Liver (tissue), 9 donors: ENCODE results near the gene ESRRB. TPM values are rescaled to one million over a fixed set of nuclear protein-coding genes. Genes with fewer than 3 reads are reported as not detected.

Source experiments
- DNase-seq: peaks from one replicate; pipeline ENCODE4 v3.0.0-alpha.2; 2017; ENCODE audit warnings: low spot score
- H3K27ac ChIP-seq, 2 donors: one replicate each; pipeline ENCODE4 v1.7.0; 2013; ENCODE audit warnings: inconsistent platforms in 2 of 2, low read length in 2 of 2, control low read depth in 1 of 2, low read depth in 1 of 2, mild to moderate bottlenecking in 1 of 2
- H3K27me3 ChIP-seq, 4 donors: one replicate each; pipeline versions ENCODE4 v1.6.1 to v1.7.0; 2013; ENCODE audit warnings: low read length in 3 of 4, inconsistent platforms in 1 of 4, mild to moderate bottlenecking in 1 of 4, moderate library complexity in 1 of 4; ENCODE audit not compliant: control insufficient read depth in 4 of 4, insufficient read depth in 4 of 4
- H3K36me3 ChIP-seq, 4 donors: one replicate each; pipeline versions ENCODE4 v1.6.1 to v1.7.0; 2013; ENCODE audit warnings: low read length in 3 of 4, mild to moderate bottlenecking in 3 of 4, low read depth in 1 of 4, moderate library complexity in 1 of 4; ENCODE audit not compliant: control insufficient read depth in 4 of 4, insufficient read depth in 3 of 4
- H3K4me1 ChIP-seq, 4 donors: one replicate each; pipeline versions ENCODE4 v1.6.1 to v1.7.0; 2013; ENCODE audit warnings: low read length in 3 of 4, mild to moderate bottlenecking in 3 of 4, moderate library complexity in 1 of 4; ENCODE audit not compliant: control insufficient read depth in 4 of 4, insufficient read depth in 4 of 4
- H3K4me3 ChIP-seq, 3 donors: one replicate each; pipeline versions ENCODE4 v1.6.1 to v1.7.0; 2013; ENCODE audit warnings: low read length in 3 of 3, control low read depth in 1 of 3, low read depth in 1 of 3, mild to moderate bottlenecking in 1 of 3
- H3K9ac ChIP-seq, 2 donors: one replicate each; pipeline ENCODE4 v1.7.0; 2013; ENCODE audit warnings: low read length in 2 of 2, mild to moderate bottlenecking in 2 of 2, moderate library complexity in 2 of 2, control low read depth in 1 of 2, low read depth in 1 of 2
- H3K9me3 ChIP-seq, 4 donors: one replicate each; pipeline versions ENCODE4 v1.6.1 to v1.7.0; 2013; ENCODE audit warnings: low read length in 3 of 4; ENCODE audit not compliant: control insufficient read depth in 4 of 4
- ATF3 ChIP-seq: IDR thresholded peaks from 2 replicates; pipeline ENCODE4 v1.6.1; 2016; ENCODE audit warnings: antibody characterized with exemption
- CTCF ChIP-seq: fragments of 150-350 bp; IDR thresholded peaks from 2 replicates; pipeline ENCODE4 v1.5.1; 2017; ENCODE audit warnings: improper control_type of control experiment, low read depth, low read length; ENCODE audit not compliant: missing input control
- EGR1 ChIP-seq, 2 donors: IDR thresholded peaks; 2 replicates each; pipeline ENCODE4 v1.6.1; 2016 to 2018; ENCODE audit warnings: antibody characterized with exemption in 2 of 2, low read depth in 2 of 2
- FOXA1 ChIP-seq: IDR thresholded peaks from 2 replicates; pipeline ENCODE4 v1.6.1; 2016; ENCODE audit warnings: antibody characterized with exemption
- FOXA2 ChIP-seq: IDR thresholded peaks from 2 replicates; pipeline ENCODE4 v1.6.1; 2016; ENCODE audit warnings: antibody characterized with exemption
- GABPA ChIP-seq, 2 donors: IDR thresholded peaks in 1 of 2; conservative IDR thresholded peaks in 1 of 2; 2 replicates each; pipeline ENCODE4 v1.6.1; 2016; ENCODE audit warnings: antibody characterized with exemption in 2 of 2, mild to moderate bottlenecking in 1 of 2, moderate library complexity in 1 of 2
- HNF4A ChIP-seq, 2 donors: conservative IDR thresholded peaks; 2 replicates each; pipeline ENCODE4 v1.6.1; 2016; ENCODE audit warnings: antibody characterized with exemption in 2 of 2, mild to moderate bottlenecking in 2 of 2
- HNF4G ChIP-seq: IDR thresholded peaks from 2 replicates; pipeline ENCODE4 v1.6.1; 2016; ENCODE audit warnings: antibody characterized with exemption
- JUND ChIP-seq, 2 donors: IDR thresholded peaks; 2 replicates each; pipeline ENCODE4 v1.6.1; 2016; ENCODE audit warnings: antibody characterized with exemption in 2 of 2
- MAX ChIP-seq: IDR thresholded peaks from 2 replicates; pipeline ENCODE4 v1.6.1; 2016; ENCODE audit warnings: antibody characterized with exemption
- NR2F2 ChIP-seq: IDR thresholded peaks from 2 replicates; pipeline ENCODE4 v1.6.1; 2016; ENCODE audit warnings: antibody characterized with exemption
- RAD21 ChIP-seq, 2 donors: IDR thresholded peaks; 2 replicates each; pipeline ENCODE4 v1.6.1; 2016; ENCODE audit warnings: antibody characterized with exemption in 2 of 2, mild to moderate bottlenecking in 2 of 2
- REST ChIP-seq: IDR thresholded peaks from 2 replicates; pipeline ENCODE4 v1.6.1; 2016; ENCODE audit warnings: antibody characterized with exemption, mild to moderate bottlenecking
- RXRA ChIP-seq, 2 donors: IDR thresholded peaks; 2 replicates each; pipeline ENCODE4 v1.6.1; 2017 to 2018; ENCODE audit warnings: antibody characterized with exemption in 2 of 2, mild to moderate bottlenecking in 1 of 2
- SP1 ChIP-seq: IDR thresholded peaks from 2 replicates; pipeline ENCODE4 v1.6.1; 2018; ENCODE audit warnings: antibody characterized with exemption, mild to moderate bottlenecking
- TAF1 ChIP-seq: conservative IDR thresholded peaks from 2 replicates; pipeline ENCODE4 v1.6.1; 2016; ENCODE audit warnings: antibody characterized with exemption, mild to moderate bottlenecking
- YY1 ChIP-seq: IDR thresholded peaks from 2 replicates; pipeline ENCODE4 v1.6.1; 2016; ENCODE audit warnings: antibody characterized with exemption, mild to moderate bottlenecking
- ZBTB33 ChIP-seq: IDR thresholded peaks from 2 replicates; pipeline ENCODE4 v1.6.1; 2016; ENCODE audit warnings: antibody characterized with exemption
- WGBS: extraction: QIAGEN DNeasy Blood & Tissue Kit; methylation state at CpG from one replicate; pipeline ENCODE4 v1.1.7; 2013; 5-methylcytosine and 5-hydroxymethylcytosine counted together
- polyA plus RNA-seq, 2 donors: library from polyadenylated mRNA; stranded (reverse) in 1 of 2; unstranded in 1 of 2; fragments of 200-250 nt in 1 of 2; fragments of >200 nt in 1 of 2; fragmentation: Nextera tagmentation in 1 of 2; extraction: Ambion mirVana in 1 of 2; gene quantifications; one replicate each; pipeline versions ENCODE4 v1.2.1 to v1.2.3, GENCODE V29; 2013 to 2015
- total RNA-seq, 2 donors: library from RNA; depleted of rRNA; stranded (reverse); fragments of >200 nt; gene quantifications; one replicate each; pipeline ENCODE4 v1.2.3, GENCODE V29; 2014
- donor health status: healthy.
- donor health status: healthy.
- donor health status: healthy.
- donor health status: healthy.
- donor health status: healthy.

The ESRRB gene
- total and polyA plus RNA-seq, 4 donors: 0.08 to 0.21 (median 0.11) TPM

- Histone ChIP-seq H3K4me3 (no peak overlapping the region), H3K36me3 (no peaks in the 10 kb centered on the region), H3K27me3 (no peaks in the 10 kb centered on the region), H3K4me1 (no peaks in the 10 kb centered on the region), H3K27ac (no peak overlapping the region), H3K9me3 (no peaks in the 10 kb centered on the region), H3K9ac (no peak overlapping the region)
- no peak for TF ChIP-seq TAF1
- TF ChIP-seq ZBTB33: no peak
- TF ChIP-seq RAD21 (IDR thresholded peaks at IDR 0.05): no peak
- TF ChIP-seq HNF4A (conservative IDR thresholded peaks at IDR 0.05): no peak
- TF ChIP-seq NR2F2: no peak
- TF ChIP-seq HNF4G: no peak
- TF ChIP-seq REST: no peak
- TF ChIP-seq FOXA1: no peak
- TF ChIP-seq SP1: no peak
- TF ChIP-seq GABPA (IDR thresholded peaks at IDR 0.05 in 1 of 2, conservative IDR thresholded peaks at IDR 0.05 in 1 of 2): no peak
- TF ChIP-seq YY1: no peak
- no peak for TF ChIP-seq RXRA (IDR thresholded peaks at IDR 0.05)
- no peak for TF ChIP-seq JUND (IDR thresholded peaks at IDR 0.05)
- no peak for TF ChIP-seq EGR1 (IDR thresholded peaks at IDR 0.05; ENCODE audit: low read depth in 2 of 2)
- TF ChIP-seq FOXA2: no peak
- no peak for TF ChIP-seq MAX
- TF ChIP-seq CTCF: no peak
- no peak for TF ChIP-seq ATF3
- 87% methylated on average over 8 of the region's 8 CpGs for WGBS
- DNase-seq: no peak
Measured at GRCh38 chr14:76395161-76395560, 19.2 kb downstream of the ESRRB start.
